ENCODE data around the gene NDUFA11. TPM values are rescaled to one million over a fixed set of nuclear protein-coding genes. Genes with fewer than 3 reads are reported as not detected.

The NDUFA11 gene
- total RNA-seq, 2 donors from 2014 or later = 242 to 269 TPM

- H3K36me3 Mint-ChIP-seq (ENCODE audit: low read depth) = peaks cover 3% of the 10 kb centered on the region
- no peak overlapping the region for H3K27ac ChIP-seq (ENCODE audit: low read depth, low read length)
- 89 to 95% methylated on average over 23 to 28 of the region's 28 CpGs for WGBS, 2 experiments (ENCODE audit: insufficient coverage in 1 of 2, insufficient read length in 1 of 2)
- no peaks in the 10 kb centered on the region for H3K27me3 ChIP-seq (ENCODE audit: control insufficient read depth, insufficient read depth, low read length, poor library complexity, severe bottlenecking)
- H3K36me3 ChIP-seq (ENCODE audit: control insufficient read depth, insufficient read depth, low read length) = no peaks in the 10 kb centered on the region
- H3K27me3 Mint-ChIP-seq (ENCODE audit: insufficient read depth) = peaks cover 2% of the 10 kb centered on the region
- peaks cover 3% of the 10 kb centered on the region for H3K4me1 Mint-ChIP-seq
- TF ChIP-seq CTCF (conservative IDR thresholded peaks at IDR 0.05) = no peak
- H3K4me3 ChIP-seq (ENCODE audit: low read length) = no peak overlapping the region
- no peak overlapping the region for H3K4me3 Mint-ChIP-seq
- no peaks in the 10 kb centered on the region for H3K9me3 ChIP-seq (ENCODE audit: control insufficient read depth, low read length)
- H3K4me1 ChIP-seq (ENCODE audit: control insufficient read depth, insufficient read depth, low read length) = no peaks in the 10 kb centered on the region
- H3K9me3 Mint-ChIP-seq = no peaks in the 10 kb centered on the region
- DNase-seq = no peak
- no peak overlapping the region for H3K9ac ChIP-seq (ENCODE audit: extremely low read depth, low read length, poor library complexity, severe bottlenecking)
- H3K27ac Mint-ChIP-seq = no peak overlapping the region
Observed at GRCh38 chr19:5893907-5894703, 9.5 kb downstream of the NDUFA11 start.

GRCh38 chr19:5893296-5893903 is 10.2 kb downstream of the NDUFA11 start:
- peaks cover 3% of the 10 kb centered on the region for H3K36me3 Mint-ChIP-seq (ENCODE audit: low read depth)
- H3K27me3 Mint-ChIP-seq (ENCODE audit: insufficient read depth) = peaks cover 2% of the 10 kb centered on the region
- Histone ChIP-seq H3K9me3 (ENCODE audit: control insufficient read depth, low read length) (no peaks in the 10 kb centered on the region), H3K4me3 (ENCODE audit: low read length) (no peak overlapping the region), H3K27me3 (ENCODE audit: control insufficient read depth, insufficient read depth, low read length, poor library complexity, severe bottlenecking) (no peaks in the 10 kb centered on the region), H3K9ac (ENCODE audit: extremely low read depth, low read length, poor library complexity, severe bottlenecking) (no peak overlapping the region), H3K4me1 (ENCODE audit: control insufficient read depth, insufficient read depth, low read length) (no peaks in the 10 kb centered on the region), H3K27ac (ENCODE audit: low read depth, low read length) (no peak overlapping the region), H3K36me3 (ENCODE audit: control insufficient read depth, insufficient read depth, low read length) (no peaks in the 10 kb centered on the region)
- WGBS, 2 experiments (ENCODE audit: insufficient coverage in 1 of 2, insufficient read length in 1 of 2) = 88 to 91% methylated on average over 10 to 13 of the region's 13 CpGs
- no peak overlapping the region for H3K27ac Mint-ChIP-seq
- peaks cover 3% of the 10 kb centered on the region for H3K4me1 Mint-ChIP-seq
- TF ChIP-seq CTCF (conservative IDR thresholded peaks at IDR 0.05) = no peak
- H3K4me3 Mint-ChIP-seq = no peak overlapping the region
- no peak for DNase-seq
- no peaks in the 10 kb centered on the region for H3K9me3 Mint-ChIP-seq

GRCh38 chr19:5892772-5893275 is 10.8 kb downstream of the NDUFA11 start:
- H3K9me3 ChIP-seq (ENCODE audit: control insufficient read depth, low read length) = no peaks in the 10 kb centered on the region
- 79 to 81% methylated on average over 13 to 15 of the region's 15 CpGs for WGBS, 2 experiments (ENCODE audit: insufficient coverage in 1 of 2, insufficient read length in 1 of 2)
- H3K36me3 ChIP-seq (ENCODE audit: control insufficient read depth, insufficient read depth, low read length) = no peaks in the 10 kb centered on the region
- H3K4me1 ChIP-seq (ENCODE audit: control insufficient read depth, insufficient read depth, low read length) = no peaks in the 10 kb centered on the region
- peaks cover 2% of the 10 kb centered on the region for H3K27me3 Mint-ChIP-seq (ENCODE audit: insufficient read depth)
- peaks cover 3% of the 10 kb centered on the region for H3K4me1 Mint-ChIP-seq
- H3K4me3 ChIP-seq (ENCODE audit: low read length) = no peak overlapping the region
- H3K9ac ChIP-seq (ENCODE audit: extremely low read depth, low read length, poor library complexity, severe bottlenecking) = no peak overlapping the region
- H3K36me3 Mint-ChIP-seq (ENCODE audit: low read depth) = peaks cover 3% of the 10 kb centered on the region
- H3K27me3 ChIP-seq (ENCODE audit: control insufficient read depth, insufficient read depth, low read length, poor library complexity, severe bottlenecking) = no peaks in the 10 kb centered on the region
- no peak overlapping the region for H3K27ac ChIP-seq (ENCODE audit: low read depth, low read length)
- TF ChIP-seq CTCF (conservative IDR thresholded peaks at IDR 0.05) = peak; percentile 19
- no peak for DNase-seq
- H3K4me3 Mint-ChIP-seq = no peak overlapping the region
- no peaks in the 10 kb centered on the region for H3K9me3 Mint-ChIP-seq
- no peak overlapping the region for H3K27ac Mint-ChIP-seq
